ENCODE measurements around the gene ACSL1. TPM values are rescaled to one million over a fixed set of nuclear protein-coding genes. Genes with fewer than 3 reads are reported as not detected.
A peak's percentile ranks its signal among the peaks of the same experiment; 100 is the strongest.
"Not testable (repeated sequence)": the region's sequence is repeated elsewhere in the genome, so short reads cannot be mapped to it uniquely, and the experiment has no call there.

ACSL1 gene
- total and polyA plus RNA-seq, 2 experiments from 2014 or later: 6.2 to 13.1 TPM

- no peaks in the 10 kb centered on the region for H3K4me1 Mint-ChIP-seq
- TF ChIP-seq NANOG (IDR thresholded peaks at IDR 0.05; ENCODE audit: borderline replicate concordance) (no peak), ZNF114 (CRISPR knock-in tag; IDR thresholded peaks at IDR 0.05) (no peak), JUNB (IDR thresholded peaks at IDR 0.05; ENCODE audit: unreplicated experiment) (no peak), ZNF331 (CRISPR knock-in tag; IDR thresholded peaks at IDR 0.05; ENCODE audit: low read depth) (no peak), STAT1 (IDR thresholded peaks at IDR 0.05; ENCODE audit: unreplicated experiment) (no peak), EZH2 (IDR thresholded peaks at IDR 0.05; ENCODE audit: low read depth, unreplicated experiment) (no peak), POLR2AphosphoS5 (IDR thresholded peaks at IDR 0.05; ENCODE audit: low read depth) (no peak)
- peaks cover 4% of the 10 kb centered on the region for H3K27me3 Mint-ChIP-seq (ENCODE audit: insufficient read depth, low read depth, poor library complexity)
- H3K27ac Mint-ChIP-seq: no peak overlapping the region
- H3K4me2 ChIP-seq: no peak overlapping the region
- ATAC-seq: no peak
- DNase-seq (ENCODE audit: low spot score): no peak
- no peaks in the 10 kb centered on the region for H3F3A ChIP-seq (replicated peaks; ENCODE audit: low read depth)
- H3K36me3 ChIP-seq (ENCODE audit: insufficient read depth): no peaks in the 10 kb centered on the region
- H3K4me1 ChIP-seq (ENCODE audit: insufficient read depth): no peaks in the 10 kb centered on the region
- H3K79me2 ChIP-seq (replicated peaks; ENCODE audit: insufficient read depth): no peaks in the 10 kb centered on the region
- no peaks in the 10 kb centered on the region for H3K9me2 ChIP-seq (ENCODE audit: insufficient read depth)
- no peak overlapping the region for H3K4me3 Mint-ChIP-seq
- no peak overlapping the region for H3K27ac ChIP-seq (ENCODE audit: low read depth)
- no peaks in the 10 kb centered on the region for H4K20me1 ChIP-seq (replicated peaks; ENCODE audit: insufficient read depth)
- no peak overlapping the region for H3K4me3 ChIP-seq
- H3K36me3 Mint-ChIP-seq (ENCODE audit: low read depth): no peaks in the 10 kb centered on the region
- no peaks in the 10 kb centered on the region for H3K9me3 Mint-ChIP-seq
- no peaks in the 10 kb centered on the region for H3K27me3 ChIP-seq (ENCODE audit: insufficient read depth)
- H2AFZ ChIP-seq: no peak overlapping the region
Observed at GRCh38 chr4:184843984-184844554, 18.3 kb upstream of the ACSL1 start.

GRCh38 chr4:184839075-184839399, 13.3 kb upstream of the ACSL1 start:
- H3K27ac ChIP-seq (ENCODE audit: low read depth); H3K36me3 ChIP-seq (ENCODE audit: insufficient read depth); H3K4me1 ChIP-seq (ENCODE audit: insufficient read depth); ATAC-seq; H3K36me3 Mint-ChIP-seq (ENCODE audit: low read depth); DNase-seq (ENCODE audit: low spot score); H3K4me1 Mint-ChIP-seq; H3K79me2 ChIP-seq (replicated peaks; ENCODE audit: insufficient read depth); H3K9me3 Mint-ChIP-seq; H3K27me3 Mint-ChIP-seq (ENCODE audit: insufficient read depth, low read depth, poor library complexity); H2AFZ ChIP-seq; H3K4me3 Mint-ChIP-seq; H4K20me1 ChIP-seq (replicated peaks; ENCODE audit: insufficient read depth); H3K4me3 ChIP-seq; H3F3A ChIP-seq (replicated peaks; ENCODE audit: low read depth); H3K4me2 ChIP-seq; H3K27me3 ChIP-seq (ENCODE audit: insufficient read depth); H3K9me2 ChIP-seq (ENCODE audit: insufficient read depth); H3K27ac Mint-ChIP-seq: not testable (repeated sequence)

- ATAC-seq (no peak), DNase-seq (ENCODE audit: low spot score) (no peak)
- Histone ChIP-seq H3K4me1 (ENCODE audit: insufficient read depth) (no peaks in the 10 kb centered on the region), H3K79me2 (replicated peaks; ENCODE audit: insufficient read depth) (no peaks in the 10 kb centered on the region), H3K9me2 (ENCODE audit: insufficient read depth) (no peaks in the 10 kb centered on the region), H4K20me1 (replicated peaks; ENCODE audit: insufficient read depth) (no peaks in the 10 kb centered on the region), H3K4me3 (no peak overlapping the region), H2AFZ (peak overlapping the region; percentile 47; the same call in 1 of the 2 replicates), H3K27me3 (ENCODE audit: insufficient read depth) (no peaks in the 10 kb centered on the region), H3K27ac (ENCODE audit: low read depth) (no peak overlapping the region), H3K36me3 (ENCODE audit: insufficient read depth) (no peaks in the 10 kb centered on the region), H3F3A (replicated peaks; ENCODE audit: low read depth) (no peaks in the 10 kb centered on the region), H3K4me2 (no peak overlapping the region)
- Mint-ChIP-seq H3K27me3 (ENCODE audit: insufficient read depth, low read depth, poor library complexity) (peaks cover 5% of the 10 kb centered on the region), H3K36me3 (ENCODE audit: low read depth) (no peaks in the 10 kb centered on the region), H3K9me3 (no peaks in the 10 kb centered on the region), H3K4me3 (no peak overlapping the region), H3K4me1 (no peaks in the 10 kb centered on the region), H3K27ac (no peak overlapping the region)
- TF ChIP-seq, protein P1, sequence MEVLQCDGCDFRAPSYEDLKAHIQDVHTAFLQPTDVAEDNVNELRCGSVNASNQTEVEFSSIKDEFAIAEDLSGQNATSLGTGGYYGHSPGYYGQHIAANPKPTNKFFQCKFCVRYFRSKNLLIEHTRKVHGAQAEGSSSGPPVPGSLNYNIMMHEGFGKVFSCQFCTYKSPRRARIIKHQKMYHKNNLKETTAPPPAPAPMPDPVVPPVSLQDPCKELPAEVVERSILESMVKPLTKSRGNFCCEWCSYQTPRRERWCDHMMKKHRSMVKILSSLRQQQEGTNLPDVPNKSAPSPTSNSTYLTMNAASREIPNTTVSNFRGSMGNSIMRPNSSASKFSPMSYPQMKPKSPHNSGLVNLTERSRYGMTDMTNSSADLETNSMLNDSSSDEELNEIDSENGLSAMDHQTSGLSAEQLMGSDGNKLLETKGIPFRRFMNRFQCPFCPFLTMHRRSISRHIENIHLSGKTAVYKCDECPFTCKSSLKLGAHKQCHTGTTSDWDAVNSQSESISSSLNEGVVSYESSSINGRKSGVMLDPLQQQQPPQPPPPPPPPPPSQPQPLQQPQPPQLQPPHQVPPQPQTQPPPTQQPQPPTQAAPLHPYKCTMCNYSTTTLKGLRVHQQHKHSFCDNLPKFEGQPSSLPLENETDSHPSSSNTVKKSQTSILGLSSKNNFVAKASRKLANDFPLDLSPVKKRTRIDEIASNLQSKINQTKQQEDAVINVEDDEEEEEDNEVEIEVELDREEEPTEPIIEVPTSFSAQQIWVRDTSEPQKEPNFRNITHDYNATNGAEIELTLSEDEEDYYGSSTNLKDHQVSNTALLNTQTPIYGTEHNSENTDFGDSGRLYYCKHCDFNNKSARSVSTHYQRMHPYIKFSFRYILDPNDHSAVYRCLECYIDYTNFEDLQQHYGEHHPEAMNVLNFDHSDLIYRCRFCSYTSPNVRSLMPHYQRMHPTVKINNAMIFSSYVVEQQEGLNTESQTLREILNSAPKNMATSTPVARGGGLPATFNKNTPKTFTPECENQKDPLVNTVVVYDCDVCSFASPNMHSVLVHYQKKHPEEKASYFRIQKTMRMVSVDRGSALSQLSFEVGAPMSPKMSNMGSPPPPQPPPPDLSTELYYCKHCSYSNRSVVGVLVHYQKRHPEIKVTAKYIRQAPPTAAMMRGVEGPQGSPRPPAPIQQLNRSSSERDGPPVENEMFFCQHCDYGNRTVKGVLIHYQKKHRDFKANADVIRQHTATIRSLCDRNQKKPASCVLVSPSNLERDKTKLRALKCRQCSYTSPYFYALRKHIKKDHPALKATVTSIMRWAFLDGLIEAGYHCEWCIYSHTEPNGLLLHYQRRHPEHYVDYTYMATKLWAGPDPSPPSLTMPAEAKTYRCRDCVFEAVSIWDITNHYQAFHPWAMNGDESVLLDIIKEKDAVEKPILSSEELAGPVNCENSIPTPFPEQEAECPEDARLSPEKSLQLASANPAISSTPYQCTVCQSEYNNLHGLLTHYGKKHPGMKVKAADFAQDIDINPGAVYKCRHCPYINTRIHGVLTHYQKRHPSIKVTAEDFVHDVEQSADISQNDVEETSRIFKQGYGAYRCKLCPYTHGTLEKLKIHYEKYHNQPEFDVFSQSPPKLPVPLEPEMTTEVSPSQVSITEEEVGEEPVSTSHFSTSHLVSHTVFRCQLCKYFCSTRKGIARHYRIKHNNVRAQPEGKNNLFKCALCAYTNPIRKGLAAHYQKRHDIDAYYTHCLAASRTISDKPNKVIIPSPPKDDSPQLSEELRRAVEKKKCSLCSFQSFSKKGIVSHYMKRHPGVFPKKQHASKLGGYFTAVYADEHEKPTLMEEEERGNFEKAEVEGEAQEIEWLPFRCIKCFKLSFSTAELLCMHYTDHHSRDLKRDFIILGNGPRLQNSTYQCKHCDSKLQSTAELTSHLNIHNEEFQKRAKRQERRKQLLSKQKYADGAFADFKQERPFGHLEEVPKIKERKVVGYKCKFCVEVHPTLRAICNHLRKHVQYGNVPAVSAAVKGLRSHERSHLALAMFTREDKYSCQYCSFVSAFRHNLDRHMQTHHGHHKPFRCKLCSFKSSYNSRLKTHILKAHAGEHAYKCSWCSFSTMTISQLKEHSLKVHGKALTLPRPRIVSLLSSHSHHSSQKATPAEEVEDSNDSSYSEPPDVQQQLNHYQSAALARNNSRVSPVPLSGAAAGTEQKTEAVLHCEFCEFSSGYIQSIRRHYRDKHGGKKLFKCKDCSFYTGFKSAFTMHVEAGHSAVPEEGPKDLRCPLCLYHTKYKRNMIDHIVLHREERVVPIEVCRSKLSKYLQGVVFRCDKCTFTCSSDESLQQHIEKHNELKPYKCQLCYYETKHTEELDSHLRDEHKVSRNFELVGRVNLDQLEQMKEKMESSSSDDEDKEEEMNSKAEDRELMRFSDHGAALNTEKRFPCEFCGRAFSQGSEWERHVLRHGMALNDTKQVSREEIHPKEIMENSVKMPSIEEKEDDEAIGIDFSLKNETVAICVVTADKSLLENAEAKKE (CRISPR knock-in tag; IDR thresholded peaks at IDR 0.05): no peak
- TF ChIP-seq STAT1 (IDR thresholded peaks at IDR 0.05; ENCODE audit: unreplicated experiment) (no peak), ZNF114 (CRISPR knock-in tag; IDR thresholded peaks at IDR 0.05) (no peak)
Observed at GRCh38 chr4:184838249-184839074, 12.7 kb upstream of the ACSL1 start.

Data from GM23338 (cell line).